AG08395 (cell line): ENCODE results near the gene PBX3.
"Not testable (repeated sequence)": the region's sequence is repeated elsewhere in the genome, so short reads cannot be mapped to it uniquely, and the experiment has no call there.

Experiments
- DNase-seq: peaks from one replicate; pipeline ENCODE4 v3.0.0; 2012; ENCODE audit warnings: mixed read lengths, low spot score

Gene PBX3

DNA sequence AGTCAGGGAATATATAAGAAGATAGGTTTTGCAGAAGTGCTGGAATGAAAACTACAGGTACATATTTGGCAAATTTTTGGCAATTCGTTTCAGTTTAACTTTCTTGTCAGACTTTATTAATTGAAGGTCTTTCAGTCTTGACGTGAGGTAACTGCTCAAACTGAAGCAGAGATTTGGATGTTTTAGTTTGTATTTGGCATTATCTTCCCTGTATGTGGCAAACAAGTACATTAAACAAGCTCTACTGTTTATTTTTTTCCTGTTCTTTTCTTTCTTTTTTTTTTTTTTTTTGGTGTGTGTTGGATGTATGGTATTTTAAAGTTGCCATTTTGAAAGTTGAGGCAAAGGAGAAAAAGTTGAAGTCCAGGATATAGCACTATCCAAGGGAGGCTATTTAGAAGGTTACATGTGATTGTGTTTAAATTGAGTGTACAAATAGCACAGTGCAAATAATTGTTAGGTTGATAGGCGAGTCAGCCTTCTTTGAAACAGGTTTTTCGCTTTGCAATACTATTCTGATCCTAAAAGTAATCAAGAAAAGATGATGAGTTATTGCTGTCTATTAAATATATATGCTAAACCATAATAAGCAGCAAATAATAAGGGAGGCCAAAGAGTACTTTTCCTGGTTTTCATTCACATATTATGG lies 2.2 kb downstream of the PBX3 start:
- no peak for DNase-seq

DNA sequence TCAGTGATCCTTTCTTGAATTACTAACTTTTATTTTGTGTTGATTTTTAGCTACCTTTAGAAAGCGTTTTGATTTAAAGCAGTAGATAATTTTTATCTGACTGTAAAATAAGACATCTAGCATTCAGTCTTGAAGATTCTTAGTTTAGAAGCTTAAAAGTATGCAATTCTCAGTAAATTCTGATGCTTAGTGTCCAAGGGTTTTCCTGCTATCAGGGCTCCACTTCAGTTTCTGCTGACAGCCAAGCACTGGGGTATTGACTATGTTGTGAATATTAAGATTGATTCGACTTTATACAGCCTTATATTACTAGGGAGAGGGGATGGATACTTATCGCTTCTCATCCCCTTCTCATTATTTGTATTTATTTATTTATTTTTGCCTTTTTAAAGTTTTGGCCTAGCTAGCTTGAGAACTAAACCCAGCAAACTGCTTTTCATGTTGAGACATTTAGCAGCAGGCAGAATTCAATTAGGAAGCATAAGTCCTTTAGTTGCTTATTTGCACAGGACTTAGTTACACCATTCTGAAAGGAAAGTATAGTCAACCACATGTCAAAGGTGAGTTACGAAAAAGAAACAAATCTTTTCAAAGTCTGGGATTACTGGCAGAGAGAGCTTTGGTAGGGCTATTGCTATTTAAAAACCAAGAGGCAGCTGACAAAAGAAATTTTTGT lies 2.9 kb downstream of the PBX3 start:
- no peak for DNase-seq

DNA sequence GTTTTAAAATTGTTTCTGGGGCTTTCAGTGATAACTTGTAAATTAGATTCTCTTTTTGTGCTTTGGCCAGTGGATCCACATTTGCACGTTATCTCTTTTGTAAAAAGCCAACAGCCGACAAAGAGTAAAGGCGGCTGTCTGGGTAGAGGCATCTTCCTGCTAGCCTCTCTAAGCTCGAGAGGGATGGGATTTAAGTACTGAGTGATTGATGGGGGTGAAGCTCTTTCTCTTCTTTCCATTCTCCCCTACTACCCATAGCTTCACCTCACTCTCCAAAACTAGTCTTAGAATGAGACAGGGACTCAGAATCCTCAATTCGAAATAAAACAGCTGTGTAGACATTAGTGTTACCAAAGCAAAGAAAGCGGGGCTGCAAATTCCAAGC lies 3.4 kb downstream of the PBX3 start:
- DNase-seq, result no peak

DNA sequence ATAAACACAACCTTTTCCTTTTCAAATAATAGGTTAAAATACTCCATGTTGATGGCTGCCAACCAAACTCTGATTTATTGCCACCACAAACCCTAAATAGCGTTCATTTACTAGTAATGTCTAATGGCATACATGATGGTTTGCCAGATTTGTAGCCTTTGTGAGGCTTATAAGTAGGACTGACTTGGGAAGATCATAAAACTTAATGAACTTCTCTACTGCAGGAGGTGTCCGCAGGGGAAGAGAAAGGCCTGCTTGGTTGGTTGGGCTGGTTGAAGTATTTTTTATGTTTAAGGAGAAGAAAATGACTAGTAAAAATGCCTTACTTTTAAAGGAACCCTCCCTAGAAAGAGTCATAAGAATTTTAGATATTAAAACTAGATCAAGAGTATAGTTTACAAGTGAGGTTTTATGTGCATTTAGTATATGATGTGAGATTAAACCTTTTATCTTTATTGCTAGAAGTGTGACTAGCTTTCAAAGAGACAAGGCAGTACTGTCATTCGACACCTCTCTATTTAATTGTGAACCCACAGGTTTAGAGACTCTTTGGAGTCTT lies 5.0 kb downstream of the PBX3 start:
- DNase-seq, result no peak

DNA sequence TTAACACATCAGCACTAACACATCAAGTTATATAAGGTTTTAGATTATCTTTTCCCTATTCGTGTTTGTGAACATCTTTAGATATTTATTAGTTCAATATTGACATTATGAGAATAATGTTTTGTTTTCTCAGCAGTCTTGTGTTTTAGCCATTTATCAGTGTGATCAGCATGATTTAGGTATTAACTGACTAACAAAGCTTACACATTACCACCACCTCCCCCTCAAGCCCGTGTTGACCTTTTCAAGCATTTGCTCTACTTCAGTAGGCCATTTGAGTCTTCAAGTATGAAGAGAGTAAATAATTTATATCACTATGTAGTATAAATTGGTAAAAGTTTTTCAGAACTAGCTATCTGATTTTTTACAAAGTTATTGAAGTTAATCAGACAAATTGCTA lies 6.9 kb downstream of the PBX3 start:
- no peak for DNase-seq

DNA sequence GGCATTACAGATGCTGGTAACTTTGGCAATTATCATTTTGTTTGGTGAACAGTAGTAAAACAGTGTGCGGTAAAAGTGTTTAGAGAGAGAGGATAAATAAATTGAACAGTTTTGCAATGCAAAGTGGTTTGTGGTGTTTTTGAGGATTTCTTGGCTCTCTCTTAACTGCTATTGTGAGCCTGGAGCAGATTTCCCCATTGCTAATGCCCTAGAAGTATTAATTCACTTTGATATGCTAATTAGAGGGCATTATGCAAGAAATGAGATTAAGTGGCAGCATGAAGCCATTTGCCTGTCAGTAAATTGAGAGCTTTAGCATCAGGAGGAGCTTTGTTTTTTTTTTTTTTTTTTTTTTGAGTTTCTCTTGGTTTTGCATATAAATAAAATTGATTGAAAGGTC lies 8.2 kb downstream of the PBX3 start:
- DNase-seq, result no peak

DNA sequence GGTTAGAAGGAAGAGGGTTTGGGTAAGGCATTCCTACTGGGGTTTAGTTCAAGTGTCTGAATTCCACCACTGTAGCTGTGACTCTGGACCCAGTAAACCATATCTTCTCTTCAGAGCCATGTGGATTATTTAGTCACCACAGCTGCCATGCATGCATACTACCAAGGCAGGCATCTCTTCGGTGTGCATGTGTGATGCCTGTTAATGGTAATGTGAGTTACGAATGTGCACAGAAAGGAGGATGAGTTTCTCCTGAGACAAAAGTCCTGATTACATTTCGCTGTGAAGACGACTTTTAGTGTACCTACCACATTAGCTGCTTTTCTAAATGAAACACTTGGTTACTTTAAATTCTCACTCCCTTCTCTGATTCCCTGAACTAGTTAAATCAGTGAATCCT lies 9.3 kb downstream of the PBX3 start:
- DNase-seq, result no peak

DNA sequence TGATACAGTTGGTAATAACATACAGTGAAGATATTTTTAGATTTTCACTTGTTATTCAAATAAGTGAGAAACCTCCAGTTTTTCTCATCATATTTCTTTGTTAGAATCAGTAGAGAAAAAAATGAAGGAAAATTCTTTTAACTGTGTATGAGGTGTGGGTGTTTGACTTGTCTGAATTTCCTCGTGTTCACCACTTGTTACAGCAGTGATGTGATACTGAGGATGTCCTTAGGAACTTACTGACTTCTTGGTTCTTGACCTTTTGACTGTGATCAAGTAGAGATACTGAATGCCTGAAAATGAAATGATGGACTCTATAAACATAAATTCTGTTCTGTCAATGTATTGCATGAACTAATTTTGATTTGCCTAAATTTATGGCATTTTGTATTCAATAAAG lies 10.7 kb downstream of the PBX3 start:
- no peak for DNase-seq

DNA sequence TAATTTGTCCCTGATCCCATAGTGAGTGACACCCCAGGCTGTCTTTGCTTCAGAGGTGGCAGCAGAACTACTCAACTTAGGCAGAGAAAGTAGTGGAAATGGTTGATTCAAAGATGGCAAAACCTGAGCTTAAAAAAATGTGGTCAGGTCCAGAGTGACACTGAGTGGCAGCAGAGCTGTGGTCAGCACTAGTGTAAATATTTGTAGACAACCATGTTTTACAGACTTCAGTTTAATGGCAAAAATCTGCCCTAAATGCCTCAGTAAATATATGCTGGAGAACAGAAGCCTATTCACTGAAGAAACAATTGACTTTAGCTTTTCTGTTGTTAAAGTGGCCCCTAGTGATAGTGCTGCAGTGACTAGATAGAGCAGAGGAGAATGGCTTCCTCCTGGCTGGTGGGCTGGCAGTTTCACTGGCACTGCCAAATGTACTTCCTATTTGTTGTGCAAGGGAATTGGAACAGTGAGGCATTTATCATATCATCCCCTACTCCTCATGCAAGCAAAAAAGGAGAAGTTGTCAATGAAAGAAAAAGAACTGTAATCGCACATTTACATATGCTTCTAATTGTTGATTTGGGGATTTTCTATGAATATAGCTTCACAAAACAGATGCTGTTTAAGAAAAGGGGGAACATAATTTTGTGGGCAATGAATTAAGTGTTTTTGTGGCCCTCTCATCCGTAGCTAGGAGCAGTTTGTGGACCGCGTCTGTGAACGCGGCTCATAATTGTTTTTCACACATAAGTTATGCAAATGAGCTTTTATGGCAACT lies 12.0 kb downstream of the PBX3 start:
- peak; percentile 45 for DNase-seq

DNA sequence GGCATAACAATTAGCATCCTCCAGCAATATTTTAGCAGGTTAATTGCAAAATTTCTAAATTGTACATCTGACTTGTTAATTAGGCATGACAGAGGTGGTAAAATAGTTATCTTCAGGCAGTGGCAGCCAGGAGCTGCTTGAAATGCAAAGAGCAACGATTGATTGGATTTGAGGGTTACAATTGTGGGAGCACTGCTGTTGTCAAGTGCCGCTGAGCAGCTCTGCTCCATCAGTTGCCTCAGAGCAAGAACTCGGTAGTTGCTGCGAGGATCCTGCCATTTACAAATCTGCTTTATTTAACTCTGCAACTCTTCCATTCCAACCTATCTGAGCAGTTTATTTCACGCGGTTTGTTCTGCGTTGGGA lies 12.6 kb downstream of the PBX3 start:
- DNase-seq, result no peak

DNA sequence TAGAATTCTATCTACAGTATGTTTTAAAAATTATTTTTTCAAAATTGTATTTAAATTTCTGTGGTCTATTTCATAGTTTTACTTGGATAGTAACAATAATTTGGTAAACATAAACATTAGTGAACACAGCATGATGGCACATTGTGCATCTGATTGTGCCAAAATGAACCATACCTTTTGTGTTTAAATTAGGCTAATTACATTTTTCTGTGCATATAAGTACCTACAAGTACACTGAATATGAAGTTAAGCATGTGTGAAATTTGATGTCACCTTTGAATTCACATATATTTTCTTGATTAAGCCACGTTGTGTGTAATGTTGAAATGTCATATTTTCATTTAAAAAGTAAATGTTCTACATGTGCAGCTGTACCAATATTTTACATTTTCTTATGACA lies 13.4 kb downstream of the PBX3 start:
- DNase-seq, result no peak

DNA sequence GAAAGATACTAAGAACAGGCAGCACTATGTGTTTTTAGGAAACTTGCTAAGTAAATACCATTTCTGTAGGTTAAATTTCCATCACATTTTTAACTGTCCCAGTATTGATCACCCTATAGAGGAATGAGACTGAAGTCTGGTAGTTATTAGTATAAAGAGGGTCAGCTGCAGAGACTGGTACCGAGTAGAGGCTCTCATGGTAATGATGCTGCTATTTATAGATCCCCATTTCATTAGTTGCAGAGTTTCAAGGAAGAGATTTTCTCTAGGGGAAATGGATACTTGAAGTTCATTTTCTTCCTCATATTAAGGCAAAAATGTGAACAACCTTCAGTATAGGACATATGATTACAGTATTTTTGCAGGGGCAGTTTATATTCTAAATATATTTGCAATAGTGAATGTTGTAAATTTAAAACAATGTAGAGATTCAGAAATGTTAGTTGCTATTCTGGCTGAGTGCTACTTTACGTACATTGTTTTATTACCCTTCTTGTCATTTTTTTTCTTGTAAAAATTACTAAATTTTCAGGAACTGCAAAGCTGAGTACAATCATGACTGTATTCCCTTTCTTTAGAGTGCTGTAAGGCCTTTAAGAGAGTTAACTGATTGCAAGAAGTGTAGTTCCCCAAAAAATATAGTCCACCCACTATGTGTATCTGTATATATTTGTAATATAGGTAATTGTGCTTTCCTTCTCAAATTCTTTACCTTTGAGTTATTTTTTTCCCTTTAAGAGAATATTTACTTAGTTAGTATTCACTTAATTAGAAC lies 14.7 kb downstream of the PBX3 start:
- DNase-seq, result no peak

DNA sequence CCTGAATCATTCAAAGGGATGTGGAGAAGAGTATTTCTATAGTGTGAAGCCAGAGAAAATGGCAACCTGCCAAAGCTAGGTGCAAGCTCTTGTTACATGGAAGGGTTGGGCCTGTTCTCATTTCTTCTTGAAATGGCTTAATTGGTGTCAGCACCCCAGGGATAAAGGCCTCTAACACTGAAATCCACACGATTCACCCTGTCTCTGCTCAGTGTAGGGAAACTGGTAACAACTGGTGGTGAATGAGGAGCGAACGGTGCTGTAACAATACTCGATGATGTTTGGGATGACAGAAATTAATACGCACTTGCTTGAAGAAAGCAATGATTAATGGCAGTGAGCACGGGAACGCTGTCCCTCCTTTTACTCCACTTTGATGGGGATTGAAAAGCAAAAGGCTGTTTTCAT lies 16.2 kb downstream of the PBX3 start:
- DNase-seq, result no peak

DNA sequence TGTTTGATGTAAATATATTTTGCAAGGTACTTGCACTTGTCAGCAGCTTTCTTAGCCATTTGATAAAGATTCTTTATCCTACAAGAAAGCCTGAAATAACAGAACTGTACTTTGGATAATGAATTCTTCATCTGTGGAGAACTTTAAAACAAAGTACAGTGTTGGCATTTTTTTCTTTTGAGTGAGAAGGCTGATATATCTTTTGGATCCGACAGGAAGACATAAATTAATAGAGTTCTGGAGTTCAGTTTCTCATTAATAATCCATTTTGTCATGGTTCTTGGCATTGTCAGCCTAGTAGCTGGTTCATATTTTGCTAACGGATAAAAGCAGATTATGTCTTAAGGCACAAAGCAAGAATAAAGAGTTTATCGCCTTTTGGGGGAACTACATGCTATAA lies 17.0 kb downstream of the PBX3 start:
- DNase-seq, result no peak

DNA sequence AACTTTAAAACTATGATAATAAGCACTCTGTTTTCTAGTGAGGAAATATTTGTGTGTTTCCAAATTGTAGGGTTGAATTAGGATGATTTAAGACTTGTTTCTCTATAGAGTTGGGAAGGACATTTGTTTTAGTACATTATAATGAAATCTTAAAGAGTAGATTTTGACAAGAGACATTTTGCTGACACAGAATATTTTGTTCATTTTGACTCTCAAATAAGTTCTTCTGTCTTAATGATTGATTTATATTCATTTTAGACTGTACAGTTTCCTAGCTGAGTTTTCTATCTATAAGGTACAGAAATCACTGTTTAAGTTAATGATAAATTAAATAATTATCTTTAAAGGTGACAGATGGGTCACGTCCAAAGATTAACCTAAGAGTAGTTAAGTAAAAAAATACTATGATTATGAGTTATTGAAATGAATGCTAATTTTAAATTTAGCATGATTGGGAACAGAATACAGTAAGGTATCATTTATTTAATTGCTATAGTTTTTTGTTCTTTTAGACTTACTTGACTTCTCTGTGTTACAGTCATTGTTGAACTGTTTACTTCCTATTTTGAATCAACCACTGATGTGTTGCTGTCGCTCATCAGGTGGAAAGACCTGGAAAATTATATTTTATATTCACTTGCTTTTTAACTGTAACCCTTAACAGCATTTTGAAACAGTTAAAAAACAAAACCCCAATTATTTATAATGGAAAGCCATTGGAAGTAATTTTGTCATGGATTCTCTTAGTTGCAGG lies 19.5 kb downstream of the PBX3 start:
- DNase-seq, result no peak

DNA sequence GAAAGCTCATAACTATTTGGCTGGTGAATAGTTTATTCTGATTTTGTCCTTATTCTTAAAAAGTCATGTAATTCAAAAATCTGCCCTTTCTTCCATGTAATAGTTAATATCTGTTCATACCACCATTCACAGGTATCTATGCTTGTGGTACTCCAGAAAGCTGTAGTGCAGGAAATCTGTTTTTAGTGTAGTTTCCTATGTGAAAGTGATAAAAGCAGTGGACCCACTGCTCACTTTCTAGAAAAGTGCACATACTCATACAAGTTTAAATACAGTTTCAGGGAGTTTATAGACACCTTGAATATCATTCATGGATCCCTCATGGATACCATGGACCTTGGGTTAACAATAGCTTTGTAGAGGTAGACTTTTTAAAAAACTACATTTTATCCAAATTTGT lies 20.2 kb downstream of the PBX3 start:
- no peak for DNase-seq

DNA sequence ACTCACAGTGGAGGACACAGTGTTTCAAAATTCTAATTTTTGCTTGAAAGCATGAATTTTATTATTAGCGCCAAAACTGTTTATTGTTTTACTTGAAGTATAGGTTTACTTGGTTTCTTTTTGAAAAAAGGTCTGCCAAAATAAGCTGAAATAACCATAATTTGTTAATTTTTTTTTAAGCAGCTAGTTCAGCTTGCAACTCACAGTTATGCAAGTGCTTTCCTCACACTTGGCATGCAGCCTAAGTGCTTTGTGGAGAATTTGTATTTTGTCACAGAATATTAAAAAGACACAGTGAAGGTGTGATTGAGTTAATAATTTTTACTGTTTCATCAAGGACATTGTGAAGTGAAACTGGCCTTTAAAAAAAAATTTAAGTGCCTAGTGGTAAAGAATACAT lies 21.6 kb downstream of the PBX3 start:
- DNase-seq, result no peak

DNA sequence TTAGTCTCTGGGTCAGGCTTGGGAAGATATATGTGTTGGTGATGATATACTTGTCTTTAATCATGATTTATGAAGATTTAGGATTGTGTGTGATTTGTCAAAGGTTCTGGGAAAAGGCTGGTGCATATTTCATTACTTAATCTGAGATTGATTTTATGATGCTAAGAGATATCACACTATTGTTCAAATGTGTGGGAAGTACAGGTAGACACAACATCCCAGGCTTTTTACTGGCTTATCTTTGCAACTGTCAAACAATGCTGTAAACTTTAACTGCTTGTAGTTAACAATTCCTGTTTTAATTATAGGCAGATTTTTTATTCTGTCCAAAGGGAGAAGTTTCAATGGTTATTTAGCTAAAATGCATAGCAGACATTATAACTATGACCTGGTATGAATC lies 23.9 kb downstream of the PBX3 start:
- no peak for DNase-seq

DNA sequence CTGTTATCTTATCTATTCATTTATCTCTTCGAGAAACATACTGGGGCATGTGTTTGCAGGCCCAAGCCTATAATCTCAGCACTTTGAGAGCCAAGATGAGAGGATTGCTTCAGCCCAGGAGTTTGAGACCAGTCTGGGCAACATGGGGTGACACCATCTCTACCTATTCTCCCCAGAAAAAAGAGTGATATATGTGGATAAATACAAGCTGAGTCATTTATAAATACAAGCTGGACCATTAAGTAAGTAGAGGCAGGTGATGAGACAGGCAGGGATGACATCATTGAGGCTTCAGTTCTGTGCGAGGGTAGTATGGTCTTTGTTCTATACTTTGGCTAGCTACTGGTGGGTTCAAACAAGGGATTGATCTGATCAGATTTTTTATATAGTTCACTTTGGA lies 25.6 kb downstream of the PBX3 start:
- DNase-seq, result no peak

DNA sequence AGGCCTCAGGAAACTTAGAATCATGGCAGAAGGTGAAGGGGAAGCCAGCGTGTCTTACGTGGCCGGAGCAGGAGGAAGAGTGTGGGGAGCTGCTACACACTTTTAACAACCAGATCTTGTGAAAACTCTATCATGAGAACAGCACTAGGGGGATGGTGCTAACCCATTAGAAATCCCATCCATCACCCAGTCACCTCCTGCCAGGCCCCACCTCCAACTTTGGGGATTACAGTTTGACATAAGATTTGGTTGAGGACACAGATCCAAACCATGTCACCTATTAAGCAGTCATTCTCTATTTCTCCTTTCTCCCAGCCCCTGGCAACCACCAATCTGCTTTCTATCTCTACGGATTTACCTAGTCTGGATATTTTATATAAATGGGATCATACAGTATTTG lies 26.9 kb downstream of the PBX3 start:
- no peak for DNase-seq

DNA sequence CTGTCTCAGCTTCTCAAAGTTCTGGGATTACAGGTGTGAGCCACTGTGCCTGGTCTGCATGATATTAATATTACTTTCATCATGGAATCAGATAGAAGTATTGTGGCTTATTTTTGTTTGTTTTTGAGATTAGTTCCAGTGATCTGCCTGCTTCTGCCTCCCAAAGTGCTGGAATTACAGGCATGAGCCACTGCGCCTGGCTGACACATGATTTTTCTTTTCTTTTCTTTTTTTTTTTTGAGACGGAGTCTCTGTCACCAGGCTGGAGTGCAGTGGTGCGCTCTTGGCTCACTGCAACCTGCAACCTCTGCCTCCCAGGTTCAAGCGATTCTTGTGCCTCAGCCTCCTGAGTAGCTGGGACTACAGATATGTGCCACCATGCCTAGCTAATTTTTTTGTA lies 29.6 kb downstream of the PBX3 start:
- not testable (repeated sequence) for DNase-seq
